GM18861 (cell line): ENCODE measurements around the gene CRYL1.

ENCODE experiments used
- ATAC-seq: cut with Tn5 transposase; IDR thresholded peaks from one replicate; pipeline ENCODE4 v1.9.1; 2021; ENCODE audit not compliant: unreplicated experiment

The CRYL1 gene

GRCh38 chr13:20383058-20383457 is 142.6 kb downstream of the CRYL1 start:
- no peak for ATAC-seq

GRCh38 chr13:20381401-20381800 is 144.3 kb downstream of the CRYL1 start:
- no peak for ATAC-seq

GRCh38 chr13:20378721-20379120 is 146.9 kb downstream of the CRYL1 start:
- ATAC-seq, result no peak

- no peak for ATAC-seq
Observed at GRCh38 chr13:20377720-20378119, 147.9 kb downstream of the CRYL1 start.

- no peak for ATAC-seq
Observed at GRCh38 chr13:20375871-20376270, 149.8 kb downstream of the CRYL1 start.

GRCh38 chr13:20373861-20374260 is 151.8 kb downstream of the CRYL1 start:
- no peak for ATAC-seq

GRCh38 chr13:20371825-20372224 is 153.8 kb downstream of the CRYL1 start:
- no peak for ATAC-seq

GRCh38 chr13:20370815-20371421 is 154.7 kb downstream of the CRYL1 start:
- no peak for ATAC-seq

GRCh38 chr13:20369886-20370361 is 155.7 kb downstream of the CRYL1 start:
- no peak for ATAC-seq

- no peak for ATAC-seq
Observed at GRCh38 chr13:20366056-20366455, 159.6 kb downstream of the CRYL1 start.

GRCh38 chr13:20363603-20364002 is 162.1 kb downstream of the CRYL1 start:
- no peak for ATAC-seq

- no peak for ATAC-seq
Observed at GRCh38 chr13:20363172-20363571, 162.5 kb downstream of the CRYL1 start.

- no peak for ATAC-seq
Observed at GRCh38 chr13:20362484-20363041, 163.1 kb downstream of the CRYL1 start.

- ATAC-seq, result no peak
Observed at GRCh38 chr13:20360835-20361412, 164.7 kb downstream of the CRYL1 start.

- no peak for ATAC-seq
Observed at GRCh38 chr13:20360041-20360491, 165.6 kb downstream of the CRYL1 start.

GRCh38 chr13:20359335-20359734 is 166.3 kb downstream of the CRYL1 start:
- ATAC-seq, result no peak

GRCh38 chr13:20358022-20358421 is 167.6 kb downstream of the CRYL1 start:
- no peak for ATAC-seq

- ATAC-seq, result no peak
Observed at GRCh38 chr13:20356444-20356843, 169.2 kb downstream of the CRYL1 start.

GRCh38 chr13:20354722-20355121 is 170.9 kb downstream of the CRYL1 start:
- no peak for ATAC-seq

- no peak for ATAC-seq
Observed at GRCh38 chr13:20353973-20354372, 171.7 kb downstream of the CRYL1 start.
